Fibroblast of lung (primary cell): ENCODE data around the gene CBFA2T3. TPM values are rescaled to one million over a fixed set of nuclear protein-coding genes. Genes with fewer than 3 reads are reported as not detected.

Source experiments
- DNase-seq, 2 donors: peaks; one replicate each; pipeline versions ENCODE4 v3.0.0 to v3.0.0-alpha.2; 2010; ENCODE audit warnings: low read depth in 2 of 2
- H2AFZ ChIP-seq: 2 replicates; pipeline ENCODE4 v1.5.1; 2012; ENCODE audit warnings: low read length, control low read depth, inconsistent platforms
- H3K27ac ChIP-seq: 2 replicates; pipeline ENCODE4 v1.5.1; 2011; ENCODE audit warnings: low read length, control low read depth; ENCODE audit not compliant: insufficient read depth
- H3K27me3 ChIP-seq: 2 replicates; pipeline ENCODE4 v1.5.1; 2011; ENCODE audit warnings: mild to moderate bottlenecking, low read length; ENCODE audit not compliant: control insufficient read depth, insufficient read depth
- H3K36me3 ChIP-seq: 2 replicates; pipeline ENCODE4 v1.5.1; 2011; ENCODE audit warnings: low read length; ENCODE audit not compliant: control insufficient read depth, insufficient read depth
- H3K4me1 ChIP-seq: 2 replicates; pipeline ENCODE4 v1.5.1; 2011; ENCODE audit warnings: low read length; ENCODE audit not compliant: control insufficient read depth, insufficient read depth; ENCODE audit errors: extremely low read depth
- H3K4me2 ChIP-seq: 2 replicates; pipeline ENCODE4 v1.5.1; 2011; ENCODE audit warnings: low read length, control low read depth; ENCODE audit not compliant: insufficient read depth; ENCODE audit errors: extremely low read depth
- H3K4me3 ChIP-seq, 4 experiments: fragments of 200-600 bp in 1 of 4; sonication (generic) in 1 of 4; replicated peaks in 1 of 4; 2 replicates each; pipeline ENCODE4 v1.5.1; 2011 to 2016; ENCODE audit warnings: low read length in 4 of 4, low read depth in 3 of 4, mild to moderate bottlenecking in 3 of 4, control low read depth in 2 of 4, inconsistent platforms in 1 of 4, mixed read lengths in 1 of 4; ENCODE audit not compliant: insufficient read depth in 1 of 4; ENCODE audit errors: control extremely low read depth in 1 of 4
- H3K79me2 ChIP-seq: 2 replicates; pipeline ENCODE4 v1.5.1; 2012; ENCODE audit warnings: mild to moderate bottlenecking, low read length, inconsistent platforms; ENCODE audit not compliant: control insufficient read depth, insufficient read depth
- H3K9ac ChIP-seq: 2 replicates; pipeline ENCODE4 v1.5.1; 2011; ENCODE audit warnings: mild to moderate bottlenecking, low read length, control low read depth; ENCODE audit not compliant: insufficient read depth
- H3K9me3 ChIP-seq: 2 replicates; pipeline ENCODE4 v1.5.1; 2012; ENCODE audit warnings: low read depth, low read length; ENCODE audit not compliant: control insufficient read depth, insufficient read depth
- H4K20me1 ChIP-seq: 2 replicates; pipeline ENCODE4 v1.5.1; 2011; ENCODE audit warnings: low read length; ENCODE audit not compliant: control insufficient read depth, insufficient read depth; ENCODE audit errors: extremely low read depth
- CTCF ChIP-seq, 2 donors: IDR thresholded peaks in 1 of 2; conservative IDR thresholded peaks in 1 of 2; 1 replicate in 1 of 2; 2 replicates in 1 of 2; pipeline ENCODE4 v1.5.1; 2011 to 2012; ENCODE audit warnings: low read length in 2 of 2, control low read depth in 1 of 2, inconsistent platforms in 1 of 2, low read depth in 1 of 2, mild to moderate bottlenecking in 1 of 2
- EZH2 ChIP-seq: IDR thresholded peaks from 2 replicates; pipeline ENCODE4 v1.5.1; 2012; ENCODE audit warnings: low read length, control low read depth, mild to moderate bottlenecking; ENCODE audit errors: missing control alignments
- polyA plus RNA-seq, 2 donors: library from polyadenylated mRNA; depleted of rRNA in 1 of 2; stranded (reverse) in 1 of 2; unstranded in 1 of 2; fragments of >200 nt; gene quantifications; 2 replicates each; pipeline ENCODE4 v1.2.1, GENCODE V29; 2011 to 2012; ENCODE audit warnings: missing spikeins in 1 of 2
- total RNA-seq: library from RNA; depleted of rRNA; stranded (reverse); fragments of >200 nt; gene quantifications from 2 replicates; pipeline ENCODE4 v1.2.1, GENCODE V29; 2014

Gene CBFA2T3
- total and polyA plus RNA-seq, 2 donors (not counting 1 experiment from before 2014, with no cell fraction given) = under 0.01 to 0.05 TPM

DNA sequence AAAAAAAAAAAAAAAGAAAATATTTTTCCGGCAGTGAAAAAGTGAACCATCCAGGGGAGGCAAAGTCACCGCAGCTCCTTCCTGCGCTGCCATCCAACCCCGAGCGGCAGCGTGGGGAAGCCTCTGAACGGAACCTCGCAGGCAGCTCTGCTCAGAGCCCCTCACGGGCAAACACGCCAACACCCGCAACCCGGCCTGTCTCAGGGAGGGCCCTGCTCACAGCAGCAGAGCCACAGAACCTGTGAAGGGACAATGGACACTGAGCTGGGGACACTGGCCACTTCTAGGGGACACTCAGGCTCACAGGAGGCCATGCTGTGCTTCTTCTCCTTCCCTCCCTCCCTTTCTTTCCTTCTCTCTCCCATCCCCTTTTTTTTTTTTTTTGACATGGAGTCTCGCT, 143.9 kb downstream of the CBFA2T3 start:
- H3K4me1 ChIP-seq = no peaks in the 10 kb centered on the region
- TF ChIP-seq EZH2 = no peak
- no peak for TF ChIP-seq CTCF (conservative IDR thresholded peaks at IDR 0.05 in 1 of 2, IDR thresholded peaks at IDR 0.05 in 1 of 2; ENCODE audit: low read depth in 1 of 2, low read length in 2 of 2)
- no peak overlapping the region for H3K4me3 ChIP-seq
- no peaks in the 10 kb centered on the region for H3K79me2 ChIP-seq
- H3K9ac ChIP-seq = no peak overlapping the region
- H2AFZ ChIP-seq = no peak overlapping the region
- H3K9me3 ChIP-seq = no peaks in the 10 kb centered on the region
- no peaks in the 10 kb centered on the region for H4K20me1 ChIP-seq
- peaks cover 6% of the 10 kb centered on the region for H3K36me3 ChIP-seq
- no peaks in the 10 kb centered on the region for H3K27me3 ChIP-seq
- no peak overlapping the region for H3K27ac ChIP-seq
- no peak overlapping the region for H3K4me2 ChIP-seq
- DNase-seq = no peak

DNA sequence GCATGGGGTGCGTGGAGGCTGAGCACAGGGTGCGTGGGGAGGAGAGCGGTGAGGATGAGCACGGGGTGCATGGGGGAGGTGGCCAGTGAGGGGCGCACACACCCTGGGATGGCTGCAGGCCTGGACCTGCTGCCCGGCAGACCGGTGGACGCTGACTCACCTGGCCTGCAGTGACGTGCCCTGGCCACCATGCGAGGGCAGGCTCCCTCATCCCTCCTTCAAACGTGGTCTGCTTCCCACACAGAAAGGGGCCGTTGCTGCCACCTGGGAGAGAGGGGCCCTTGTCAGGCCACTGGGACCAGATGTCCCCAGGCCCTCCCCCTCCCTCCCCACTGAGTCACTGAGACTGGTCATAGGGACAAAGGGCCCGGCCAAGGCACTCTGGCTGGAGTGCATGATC, 145.2 kb downstream of the CBFA2T3 start:
- peak in 1 of 2 donors; percentile 13 for DNase-seq
- peaks cover 3% of the 10 kb centered on the region for H3K36me3 ChIP-seq
- no peaks in the 10 kb centered on the region for H3K4me1 ChIP-seq
- no peak overlapping the region for H2AFZ ChIP-seq
- H3K79me2 ChIP-seq = no peaks in the 10 kb centered on the region
- no peak overlapping the region for H3K9ac ChIP-seq
- TF ChIP-seq CTCF (conservative IDR thresholded peaks at IDR 0.05 in 1 of 2, IDR thresholded peaks at IDR 0.05 in 1 of 2; ENCODE audit: low read depth in 1 of 2, low read length in 2 of 2) (no peak), EZH2 (no peak)
- no peak overlapping the region for H3K4me3 ChIP-seq
- H3K27ac ChIP-seq = no peak overlapping the region
- no peaks in the 10 kb centered on the region for H3K9me3 ChIP-seq
- no peaks in the 10 kb centered on the region for H3K27me3 ChIP-seq
- no peaks in the 10 kb centered on the region for H4K20me1 ChIP-seq
- H3K4me2 ChIP-seq = no peak overlapping the region

DNA sequence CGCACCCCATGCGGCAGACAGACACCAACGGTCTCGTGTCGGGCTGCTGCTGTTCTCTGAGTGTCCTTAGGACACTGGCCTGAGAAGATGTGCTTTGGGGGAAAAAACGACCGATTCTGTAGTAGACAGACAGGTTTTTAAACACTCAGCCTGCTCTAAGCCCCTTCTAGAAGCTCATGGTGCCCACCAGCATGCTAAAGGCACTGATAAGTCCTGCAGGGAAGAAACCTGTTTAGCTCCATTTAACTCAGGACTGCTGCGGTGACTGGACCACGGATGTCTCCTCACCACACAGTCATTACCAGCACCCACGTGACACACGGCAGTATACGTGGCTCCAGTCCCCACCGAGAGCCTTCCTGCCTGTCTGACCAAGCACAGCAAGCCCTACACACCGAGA, 146.2 kb downstream of the CBFA2T3 start:
- Histone ChIP-seq H3K9me3 (no peaks in the 10 kb centered on the region), H3K4me2 (no peak overlapping the region), H3K79me2 (no peaks in the 10 kb centered on the region), H3K9ac (no peak overlapping the region), H3K27me3 (no peaks in the 10 kb centered on the region), H2AFZ (no peak overlapping the region), H3K4me1 (no peaks in the 10 kb centered on the region), H3K4me3 (no peak overlapping the region), H4K20me1 (no peaks in the 10 kb centered on the region), H3K36me3 (peaks cover 1% of the 10 kb centered on the region), H3K27ac (no peak overlapping the region)
- TF ChIP-seq CTCF (conservative IDR thresholded peaks at IDR 0.05 in 1 of 2, IDR thresholded peaks at IDR 0.05 in 1 of 2; ENCODE audit: low read depth in 1 of 2, low read length in 2 of 2) = no peak
- DNase-seq = no peak
